ENCODE measurements around the gene METTL27.

METTL27 gene

GRCh38 chr7:73830681-73831583 lies 11.4 kb downstream of the METTL27 start, which contains the start of gene CLDN4:
TSS of gene CLDN4 (plus strand) at chr7:73830996. CDS start at chr7:73831202, 206 bp downstream.
- Histone ChIP-seq H3K4me1 (peaks cover 52% of the 10 kb centered on the region), H4K20me1 (no peaks in the 10 kb centered on the region), H3K4me3 (no peak within 1 kb of the TSS), H3K9me3 (peaks cover 5% of the 10 kb centered on the region; the same call in 1 of the 2 replicates), H3K9ac (no peak within 1 kb of the TSS; the same call in 1 of the 2 replicates), H3K27ac (no peak within 1 kb of the TSS), H3K4me2 (peak within 1 kb of the TSS; percentile 86; the same call in 1 of the 2 replicates), H3K27me3 (no peaks in the 10 kb centered on the region), H3K36me3 (no peaks in the 10 kb centered on the region)
- no peak for TF ChIP-seq Cebpa-rat (IDR thresholded peaks at IDR 0.05)

GRCh38 chr7:73829921-73830680 lies 12.2 kb downstream of the METTL27 start:
- Histone ChIP-seq H3K4me3 (no peak overlapping the region), H3K27me3 (no peaks in the 10 kb centered on the region), H3K4me1 (peaks cover 55% of the 10 kb centered on the region), H3K36me3 (no peaks in the 10 kb centered on the region), H4K20me1 (no peaks in the 10 kb centered on the region), H3K9ac (no peak overlapping the region), H3K4me2 (peak overlapping the region; percentile 86; the same call in 1 of the 2 replicates), H3K27ac (no peak overlapping the region), H3K9me3 (peaks cover 5% of the 10 kb centered on the region; the same call in 1 of the 2 replicates)
- no peak for TF ChIP-seq Cebpa-rat (IDR thresholded peaks at IDR 0.05)

- H3K27ac ChIP-seq: no peak overlapping the region
- no peak for TF ChIP-seq Cebpa-rat (IDR thresholded peaks at IDR 0.05)
- H3K9ac ChIP-seq: no peak overlapping the region
- peak overlapping the region; percentile 86 for H3K4me2 ChIP-seq
- H3K9me3 ChIP-seq: peaks cover 1% of the 10 kb centered on the region; the same call in 1 of the 2 replicates
- H3K4me3 ChIP-seq: no peak overlapping the region
- no peaks in the 10 kb centered on the region for H3K36me3 ChIP-seq
- no peaks in the 10 kb centered on the region for H4K20me1 ChIP-seq
- peaks cover 55% of the 10 kb centered on the region for H3K4me1 ChIP-seq
- no peaks in the 10 kb centered on the region for H3K27me3 ChIP-seq
Observed at GRCh38 chr7:73829505-73829904, 12.8 kb downstream of the METTL27 start.

DNA sequence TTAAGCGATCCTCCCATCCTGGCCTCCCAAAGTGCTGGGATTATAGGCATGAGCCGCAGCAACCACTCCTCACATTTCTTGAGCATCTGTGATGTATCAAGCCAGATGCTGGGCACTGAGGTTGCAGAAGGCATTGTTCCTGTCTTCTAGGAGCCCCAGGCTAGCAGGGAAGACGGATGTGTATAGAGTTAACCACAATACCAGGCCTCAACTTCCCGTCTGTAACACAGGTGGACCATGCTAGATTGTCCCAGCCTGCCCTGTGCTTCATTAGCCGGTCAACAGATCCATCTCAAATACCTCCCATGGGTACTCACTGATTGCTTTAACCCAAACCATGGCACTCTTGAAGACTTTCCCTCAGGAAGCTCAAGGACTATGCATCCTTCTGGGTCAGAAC lies 13.3 kb downstream of the METTL27 start:
- TF ChIP-seq Cebpa-rat (IDR thresholded peaks at IDR 0.05): no peak
- Histone ChIP-seq H3K4me2 (peak overlapping the region; percentile 86), H3K4me1 (peaks cover 55% of the 10 kb centered on the region), H3K36me3 (no peaks in the 10 kb centered on the region), H4K20me1 (no peaks in the 10 kb centered on the region), H3K27me3 (no peaks in the 10 kb centered on the region), H3K27ac (no peak overlapping the region), H3K9me3 (no peaks in the 10 kb centered on the region), H3K4me3 (no peak overlapping the region), H3K9ac (no peak overlapping the region)

DNA sequence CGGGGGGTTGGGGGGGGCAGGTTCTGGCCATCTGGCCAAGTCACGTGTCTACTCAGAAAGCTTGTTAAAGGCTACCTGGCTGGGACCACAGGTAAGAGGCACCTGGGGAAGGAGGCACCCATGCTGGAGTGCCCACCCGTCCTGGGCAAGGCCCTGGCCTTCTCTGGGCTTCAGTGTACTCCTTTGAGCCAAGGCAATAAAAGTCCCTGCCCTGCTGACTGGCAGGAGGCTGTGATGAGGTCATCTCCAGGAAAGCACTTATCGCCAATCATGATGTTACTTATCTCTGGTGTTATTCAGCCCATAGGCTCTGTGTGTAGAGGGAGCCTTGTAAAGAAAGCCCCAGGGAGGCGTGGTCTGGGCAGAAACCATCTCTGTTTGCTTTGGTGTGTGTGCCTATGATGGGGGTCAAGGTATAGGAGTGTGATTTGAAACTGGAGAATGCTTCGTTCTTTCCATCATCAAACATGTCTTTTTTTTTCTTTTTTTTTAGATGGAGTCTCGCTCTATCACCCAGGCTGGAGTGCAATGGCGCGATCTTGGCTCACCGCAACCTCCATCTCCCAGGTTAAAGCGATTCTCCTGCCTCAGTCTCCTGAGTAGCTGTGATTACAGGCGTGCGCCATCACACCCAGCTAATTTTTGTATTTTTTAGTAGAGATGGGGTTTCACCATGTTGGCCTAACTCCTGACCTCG lies 14.1 kb downstream of the METTL27 start:
- Histone ChIP-seq H3K4me3 (no peak overlapping the region), H3K4me1 (peaks cover 55% of the 10 kb centered on the region), H3K9ac (no peak overlapping the region), H3K36me3 (no peaks in the 10 kb centered on the region), H4K20me1 (no peaks in the 10 kb centered on the region), H3K27ac (no peak overlapping the region), H3K27me3 (no peaks in the 10 kb centered on the region), H3K4me2 (peak overlapping the region; percentile 86), H3K9me3 (no peaks in the 10 kb centered on the region)
- no peak for TF ChIP-seq Cebpa-rat (IDR thresholded peaks at IDR 0.05)

DNA sequence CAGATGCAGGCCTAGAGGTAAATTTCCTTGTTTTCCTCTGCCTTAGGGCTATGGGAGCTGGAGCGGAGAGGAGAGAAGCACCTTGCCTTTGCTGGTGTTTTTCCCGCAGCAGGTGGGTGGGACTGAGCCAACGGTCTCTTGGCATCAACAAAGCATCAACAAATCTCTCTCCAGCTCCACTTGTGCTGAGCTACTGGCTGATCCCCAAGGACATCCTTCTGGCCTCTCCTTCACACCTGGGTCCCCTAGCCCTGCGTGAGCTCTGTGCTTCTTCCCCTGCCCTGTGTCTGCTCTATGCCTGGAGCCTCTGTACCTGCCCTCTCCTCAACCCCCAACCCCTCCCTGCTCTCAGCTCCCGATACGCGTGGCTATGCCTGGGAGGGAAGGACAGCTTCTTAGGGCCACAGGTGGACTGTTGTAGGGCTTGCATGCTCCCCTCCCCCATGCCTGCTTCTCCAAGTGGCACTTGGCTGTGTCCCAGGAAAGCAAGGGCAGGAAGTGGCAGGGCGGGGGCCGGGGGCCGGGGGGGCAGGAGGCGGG lies 14.7 kb downstream of the METTL27 start:
- Histone ChIP-seq H3K27ac (peak overlapping the region; percentile 46; the same call in 1 of the 2 replicates), H3K27me3 (no peaks in the 10 kb centered on the region), H3K9ac (peak overlapping the region; percentile 24; the same call in 1 of the 2 replicates), H3K9me3 (no peaks in the 10 kb centered on the region), H3K36me3 (no peaks in the 10 kb centered on the region), H3K4me3 (peak overlapping the region; percentile 22; the same call in 1 of the 2 replicates), H3K4me2 (peak overlapping the region; percentile 86), H3K4me1 (peaks cover 55% of the 10 kb centered on the region), H4K20me1 (no peaks in the 10 kb centered on the region)
- no peak for TF ChIP-seq Cebpa-rat (IDR thresholded peaks at IDR 0.05)

GRCh38 chr7:73824986-73825385 lies 17.3 kb downstream of the METTL27 start:
- no peak overlapping the region for H3K4me2 ChIP-seq
- H3K27me3 ChIP-seq: no peaks in the 10 kb centered on the region
- peaks cover 54% of the 10 kb centered on the region for H3K4me1 ChIP-seq
- H4K20me1 ChIP-seq: no peaks in the 10 kb centered on the region
- no peak for TF ChIP-seq Cebpa-rat (IDR thresholded peaks at IDR 0.05)
- no peaks in the 10 kb centered on the region for H3K9me3 ChIP-seq
- no peaks in the 10 kb centered on the region for H3K36me3 ChIP-seq
- H3K27ac ChIP-seq: no peak overlapping the region
- no peak overlapping the region for H3K9ac ChIP-seq
- H3K4me3 ChIP-seq: no peak overlapping the region

- Histone ChIP-seq H3K27ac (no peak overlapping the region), H3K4me2 (no peak overlapping the region), H3K9ac (no peak overlapping the region), H3K36me3 (no peaks in the 10 kb centered on the region), H3K27me3 (no peaks in the 10 kb centered on the region), H3K4me1 (peaks cover 45% of the 10 kb centered on the region), H3K9me3 (no peaks in the 10 kb centered on the region), H4K20me1 (no peaks in the 10 kb centered on the region), H3K4me3 (no peak overlapping the region)
- no peak for TF ChIP-seq Cebpa-rat (IDR thresholded peaks at IDR 0.05)
Observed at GRCh38 chr7:73823873-73824592, 18.3 kb downstream of the METTL27 start.
